A673 (cell line): Measurements from ENCODE around the gene HPS4. TPM values are rescaled to one million over a fixed set of nuclear protein-coding genes. Genes with fewer than 3 reads are reported as not detected.

Experiments
- BruUV-seq: library from RNA; stranded (reverse); fragments of 400-500 nt; replicated peaks from 2 replicates; lab custom pipeline; 2021; lab: Mats Ljungman, UMichigan
- CTCF ChIA-PET: fragments of 300-600 bp; sonication (Branson Sonifier 250); formaldehyde crosslinking; loops from one replicate; lab custom pipeline; 2022; ENCODE audit warnings: antibody characterized with exemption; lab: Charles Lee
- POLR2A ChIA-PET: fragments of 300-600 bp; sonication (Branson Sonifier 250); formaldehyde crosslinking; loops from one replicate; lab custom pipeline; 2022; ENCODE audit warnings: antibody characterized with exemption; ENCODE audit not compliant: low non-redundant PET; lab: Charles Lee
- DNase-seq: peaks from one replicate; pipeline ENCODE4 v3.0.0-alpha.2; 2015; ENCODE audit warnings: low spot score
- H3K27ac ChIP-seq: fragments of 200-600 bp; sonication (generic); 2 replicates; pipeline ENCODE4 v1.5.1; 2016; ENCODE audit warnings: mixed run types, low read depth, mild to moderate bottlenecking, mixed read lengths, antibody characterized with exemption, low read length; ENCODE audit not compliant: poor library complexity, severe bottlenecking
- H3K27me3 ChIP-seq: fragments of 200-600 bp; sonication (generic); replicated peaks from 2 replicates; pipeline ENCODE4 v1.6.1; 2017; ENCODE audit warnings: mixed run types, low read depth, mild to moderate bottlenecking, mixed read lengths, antibody characterized with exemption, low read length; ENCODE audit not compliant: insufficient read depth, poor library complexity
- H3K36me3 ChIP-seq: fragments of 200-600 bp; sonication (generic); 2 replicates; pipeline ENCODE4 v1.6.1; 2016; ENCODE audit warnings: mixed run types, mild to moderate bottlenecking, mixed read lengths, antibody characterized with exemption, low read length; ENCODE audit not compliant: insufficient read depth, poor library complexity, severe bottlenecking
- H3K4me1 ChIP-seq: fragments of 200-600 bp; sonication (generic); 2 replicates; pipeline ENCODE4 v1.6.1; 2017; ENCODE audit warnings: mixed run types, mild to moderate bottlenecking, mixed read lengths, antibody characterized with exemption, low read length; ENCODE audit not compliant: insufficient read depth, poor library complexity, severe bottlenecking
- H3K4me3 ChIP-seq: fragments of 200-600 bp; sonication (generic); 2 replicates; pipeline ENCODE4 v1.5.1; 2016; ENCODE audit warnings: low read depth, mixed run types, mild to moderate bottlenecking, mixed read lengths, low read length; ENCODE audit not compliant: poor library complexity, severe bottlenecking
- H3K9me3 ChIP-seq: fragments of 200-600 bp; sonication (generic); 2 replicates; pipeline ENCODE4 v1.6.1; 2016; ENCODE audit warnings: mixed run types, low read depth, mild to moderate bottlenecking, mixed read lengths, antibody characterized with exemption, low read length; ENCODE audit not compliant: poor library complexity, severe bottlenecking
- CTCF ChIP-seq: fragments of 300-800, 200-600 bp; sonication (generic); conservative IDR thresholded peaks from 2 replicates; pipeline ENCODE4 v1.5.1; 2017; ENCODE audit warnings: low read depth, mild to moderate bottlenecking, antibody characterized with exemption, low read length, moderate library complexity, mixed read lengths
- EZH2 ChIP-seq: fragments of 200-600 bp; sonication (generic); IDR thresholded peaks from 2 replicates; pipeline ENCODE4 v1.6.1; 2017; ENCODE audit warnings: borderline replicate concordance, low read depth, mild to moderate bottlenecking, mixed read lengths, antibody characterized with exemption, low read length; ENCODE audit not compliant: poor library complexity, severe bottlenecking
- intact Hi-C: fragments of 100-400 bp; cut with micrococcal nuclease; formaldehyde crosslinking; loops from one replicate; pipeline ENCODE4 v1.10.0; 2022; ENCODE audit not compliant: unreplicated experiment
- total RNA-seq: library from RNA; stranded (reverse); gene quantifications from 2 replicates; pipeline ENCODE4 v1.2.3, GENCODE V29; 2021

HPS4 gene
- total RNA-seq, 1 experiment from 2014 or later, result 47.9 TPM

GRCh38 chr22:26524870-26525269 is 41.3 kb upstream of the HPS4 start:
- Histone ChIP-seq H3K9me3 (no peaks in the 10 kb centered on the region), H3K4me3 (no peak overlapping the region), H3K4me1 (no peaks in the 10 kb centered on the region), H3K27me3 (no peaks in the 10 kb centered on the region), H3K36me3 (no peaks in the 10 kb centered on the region), H3K27ac (no peak overlapping the region)
- no peak for TF ChIP-seq CTCF
- no peak for TF ChIP-seq EZH2
- POLR2A ChIA-PET, result no interaction called here
- intact Hi-C loops, result no loop called here
- no TSS peak for BruUV-seq
- no peak for DNase-seq
- CTCF ChIA-PET, result no interaction called here

- POLR2A ChIA-PET, result no interaction called here
- intact Hi-C loops, result no loop called here
- Histone ChIP-seq H3K4me3 (no peak overlapping the region), H3K36me3 (no peaks in the 10 kb centered on the region), H3K27ac (no peak overlapping the region), H3K9me3 (no peaks in the 10 kb centered on the region), H3K27me3 (no peaks in the 10 kb centered on the region), H3K4me1 (no peaks in the 10 kb centered on the region)
- BruUV-seq, result no TSS peak
- TF ChIP-seq CTCF (no peak), EZH2 (no peak)
- DNase-seq, result no peak
- CTCF ChIA-PET, result interaction anchor here (0.5 kb wide), 1 partner anchor 29 kb away, joined by 12 read pairs; no protein-coding TSS in a partner anchor
Observed at GRCh38 chr22:26522592-26522991, 39.0 kb upstream of the HPS4 start.

GRCh38 chr22:26522012-26522411 is 38.4 kb upstream of the HPS4 start:
- BruUV-seq, result no TSS peak
- H3K4me3 ChIP-seq, result no peak overlapping the region
- no peaks in the 10 kb centered on the region for H3K9me3 ChIP-seq
- H3K27me3 ChIP-seq, result no peaks in the 10 kb centered on the region
- H3K36me3 ChIP-seq, result no peaks in the 10 kb centered on the region
- intact Hi-C loops, result no loop called here
- no peak for TF ChIP-seq CTCF
- TF ChIP-seq EZH2, result no peak
- ChIA-PET POLR2A (no interaction called here), CTCF (no interaction called here)
- no peak overlapping the region for H3K27ac ChIP-seq
- no peaks in the 10 kb centered on the region for H3K4me1 ChIP-seq
- DNase-seq, result no peak
